Stimulated activated CD4-positive, alpha-beta T cell treated with anti-CD3 and anti-CD28 coated beads, Interleukin-12 subunit alpha, Interleukin-12 subunit beta, amount 100 ng/mL, for 48 hours (primary cell): Measurements from ENCODE around the gene SIMC1.

Experiments used
- DNase-seq, 3 donors: peaks; one replicate each; pipeline ENCODE4 v3.0.0-alpha.2; 2020; ENCODE audit warnings: low read depth in 2 of 3, low spot score in 1 of 3

SIMC1 gene

GRCh38 chr5:176361437-176362232 lies 123.4 kb downstream of the SIMC1 start, which contains the start of gene KIAA1191:
Gene KIAA1191 (minus strand): TSS chr5:176361764. CDS start chr5:176359508, 2,256 bp downstream.
- peak; percentile 88 to 95 (median 91) for DNase-seq

- DNase-seq: no peak
These were observed 123.9 kb downstream of the SIMC1 start for GRCh38 chr5:176362233-176362490.

GRCh38 chr5:176364765-176365350 lies 126.6 kb downstream of the SIMC1 start:
- DNase-seq: no peak

GRCh38 chr5:176365351-176366231 lies 127.4 kb downstream of the SIMC1 start, which contains the start of gene ARL10:
Gene ARL10 (plus strand): TSS chr5:176365487. CDS start chr5:176365564, 77 bp downstream.
- peak in 2 of 3 donors; percentile 23 to 46 for DNase-seq

GRCh38 chr5:176366232-176366894 lies 128.1 kb downstream of the SIMC1 start:
- no peak for DNase-seq

GRCh38 chr5:176368726-176369125 lies 130.5 kb downstream of the SIMC1 start:
- no peak for DNase-seq

- DNase-seq: no peak
These were observed 131.9 kb downstream of the SIMC1 start for GRCh38 chr5:176369934-176370711.

GRCh38 chr5:176371621-176372539 lies 133.7 kb downstream of the SIMC1 start:
- no peak for DNase-seq

- DNase-seq: no peak
These were observed 135.0 kb downstream of the SIMC1 start for GRCh38 chr5:176373100-176373818.

GRCh38 chr5:176379881-176380280 lies 141.7 kb downstream of the SIMC1 start:
- no peak for DNase-seq

- DNase-seq: no peak
These were observed 143.2 kb downstream of the SIMC1 start for GRCh38 chr5:176381423-176381822.

- no peak for DNase-seq
These were observed 143.8 kb downstream of the SIMC1 start for GRCh38 chr5:176381979-176382378.

GRCh38 chr5:176382721-176383120 lies 144.5 kb downstream of the SIMC1 start:
- no peak for DNase-seq

GRCh38 chr5:176383248-176383905 lies 145.2 kb downstream of the SIMC1 start:
- no peak for DNase-seq

GRCh38 chr5:176383961-176384360 lies 145.7 kb downstream of the SIMC1 start:
- no peak for DNase-seq

GRCh38 chr5:176384366-176384930 lies 146.2 kb downstream of the SIMC1 start:
- no peak for DNase-seq

- DNase-seq: no peak
These were observed 146.8 kb downstream of the SIMC1 start for GRCh38 chr5:176384991-176385390.

- no peak for DNase-seq
These were observed 148.3 kb downstream of the SIMC1 start for GRCh38 chr5:176386491-176386890.
